Memory B cell (primary cell): Measurements from ENCODE around the gene RNASE13.

Experiments used
- ATAC-seq: fragments of 150-1000 bp; cut with Tn5 transposase; 2 replicates; pipeline ENCODE4 v1.10.0; 2021; ENCODE audit warnings: low read depth, mild to moderate bottlenecking, moderate library complexity
- DNase-seq, 2 donors: peaks; one replicate each; pipeline ENCODE4 v3.0.0; 2022; ENCODE audit warnings: low spot score in 2 of 2
- H3K27ac Mint-ChIP-seq: one replicate; pipeline ENCODE4 v1.8.0; 2022; ENCODE audit warnings: mild to moderate bottlenecking, moderate library complexity, mixed read lengths
- H3K27me3 Mint-ChIP-seq: one replicate; pipeline ENCODE4 v1.8.0; 2022; ENCODE audit warnings: mixed read lengths
- H3K36me3 Mint-ChIP-seq: one replicate; pipeline ENCODE4 v1.8.0; 2022; ENCODE audit warnings: mild to moderate bottlenecking, mixed read lengths
- H3K4me1 Mint-ChIP-seq: one replicate; pipeline ENCODE4 v1.8.0; 2022; ENCODE audit warnings: mixed read lengths
- H3K4me3 Mint-ChIP-seq: one replicate; pipeline ENCODE4 v1.8.0; 2022; ENCODE audit warnings: mild to moderate bottlenecking, moderate library complexity, mixed read lengths
- H3K9me3 Mint-ChIP-seq: one replicate; pipeline ENCODE4 v1.8.0; 2022; ENCODE audit warnings: mixed read lengths

Gene RNASE13

DNA sequence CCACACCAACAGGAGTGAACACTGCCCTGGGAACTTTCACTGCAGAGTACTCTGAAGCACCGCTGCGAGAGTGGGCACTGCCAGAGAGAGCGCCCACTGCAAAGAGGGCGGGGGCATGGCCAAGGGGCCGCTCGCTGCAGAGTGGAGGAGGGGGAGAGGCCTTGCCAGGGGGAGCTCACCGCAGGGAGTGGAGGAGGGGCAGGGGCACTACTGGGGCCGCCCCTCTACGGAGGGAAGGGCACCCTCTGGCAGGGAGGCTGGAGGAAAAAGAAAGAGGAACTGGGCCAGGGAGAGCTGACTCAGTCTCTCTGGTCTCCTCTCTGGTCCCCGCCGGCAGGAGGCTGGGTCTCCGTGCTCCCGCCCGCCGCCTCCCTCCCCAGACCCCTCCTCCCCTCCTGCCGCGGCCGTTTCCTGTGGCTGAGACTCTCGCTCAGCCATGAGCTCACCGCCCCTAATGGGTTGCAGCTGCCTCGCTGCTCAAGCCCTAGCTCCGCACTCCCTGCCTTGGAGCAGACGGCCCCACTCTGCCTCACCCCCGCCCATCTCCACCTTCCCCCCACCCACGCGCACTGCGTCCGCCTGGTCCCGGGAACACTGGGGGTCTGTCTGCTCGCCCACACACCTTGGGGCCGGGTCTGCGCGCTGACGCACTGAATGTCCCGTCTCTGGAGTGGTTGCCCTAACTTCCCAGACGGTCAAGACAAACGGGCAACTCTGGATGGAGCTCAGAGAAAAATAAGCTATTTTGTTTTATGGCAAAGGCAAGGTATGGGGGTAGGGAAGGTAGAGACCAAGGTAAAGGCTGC lies 36.8 kb upstream of the RNASE13 start:
- Mint-ChIP-seq H3K4me3 (peak overlapping the region; percentile 89), H3K4me1 (peaks cover 40% of the 10 kb centered on the region), H3K36me3 (no peaks in the 10 kb centered on the region), H3K9me3 (no peaks in the 10 kb centered on the region), H3K27me3 (peaks cover 22% of the 10 kb centered on the region), H3K27ac (peak overlapping the region; percentile 17)
- DNase-seq: peak; percentile 28 to 56
- peak; percentile 57 for ATAC-seq

DNA sequence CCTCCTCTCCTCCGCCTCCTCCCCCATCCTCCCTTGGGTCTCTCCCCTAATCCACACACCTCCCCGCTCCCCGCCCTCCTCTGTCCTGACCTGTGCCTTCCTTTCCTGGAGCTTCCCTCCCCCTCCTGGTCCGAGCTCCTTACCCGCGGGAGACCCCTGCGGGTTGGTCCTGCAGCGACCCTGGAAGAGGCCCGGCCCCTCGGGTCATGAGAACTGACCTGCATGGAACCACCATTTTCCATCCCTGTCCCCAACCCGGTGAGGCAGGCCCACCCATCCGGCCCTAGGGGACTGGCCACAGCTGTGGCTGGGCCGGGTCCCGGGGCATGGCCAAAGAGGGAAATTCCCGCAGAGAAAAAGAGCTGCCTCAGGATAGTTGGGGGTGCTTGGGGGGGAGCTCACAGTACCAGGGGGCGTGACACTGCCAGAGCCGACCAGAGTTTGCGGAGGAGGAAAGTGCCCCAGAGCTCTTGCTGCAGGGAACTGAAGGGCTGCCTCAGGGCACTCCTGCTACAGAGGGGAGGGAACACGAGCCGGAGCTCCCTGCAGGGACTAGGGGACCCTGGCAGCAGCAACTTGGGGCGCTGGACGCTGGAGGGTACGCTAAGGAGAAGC lies 36.1 kb upstream of the RNASE13 start:
- Mint-ChIP-seq H3K27ac (peak overlapping the region; percentile 17), H3K4me1 (peaks cover 40% of the 10 kb centered on the region), H3K4me3 (peak overlapping the region; percentile 89), H3K36me3 (no peaks in the 10 kb centered on the region), H3K9me3 (no peaks in the 10 kb centered on the region), H3K27me3 (peaks cover 22% of the 10 kb centered on the region)
- peak; percentile 11 to 27 for DNase-seq
- peak; percentile 28 for ATAC-seq

DNA sequence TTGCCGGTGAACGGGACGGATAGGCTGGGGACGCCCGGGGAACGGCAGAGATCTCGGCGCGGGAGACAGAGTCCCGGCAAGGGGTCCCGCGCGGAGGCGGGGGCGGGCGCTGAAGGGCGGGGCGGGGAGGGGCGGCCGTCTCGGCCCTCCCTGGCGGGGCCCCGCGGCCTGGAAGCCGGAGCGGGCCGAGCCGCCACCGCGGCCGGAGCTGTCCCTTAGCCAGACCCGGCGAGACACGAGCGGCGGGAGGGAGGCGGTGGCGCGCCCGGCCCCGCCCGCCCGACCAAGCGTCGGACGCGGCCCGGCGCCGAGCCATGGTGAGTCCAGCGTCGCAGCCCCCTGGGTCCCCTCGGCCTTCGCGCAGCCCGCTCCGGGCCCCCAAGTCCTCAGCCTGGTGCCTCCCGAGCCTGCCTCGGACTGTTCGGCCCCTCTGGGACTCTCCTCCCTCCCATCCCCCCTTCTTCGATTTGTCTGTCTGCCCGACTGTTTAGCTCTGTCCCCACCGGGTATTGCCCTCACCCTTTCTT lies 35.5 kb upstream of the RNASE13 start, which contains the start of gene ARHGEF40:
Gene ARHGEF40 (plus strand): TSS at position 222 of the 527 bp plus-strand sequence. CDS start 93 bp downstream, at position 315.
- H3K36me3 Mint-ChIP-seq: no peaks in the 10 kb centered on the region
- H3K27ac Mint-ChIP-seq: peak within 1 kb of the TSS; percentile 81
- DNase-seq: no peak
- peak within 1 kb of the TSS; percentile 89 for H3K4me3 Mint-ChIP-seq
- peak; percentile 7 for ATAC-seq
- peaks cover 40% of the 10 kb centered on the region for H3K4me1 Mint-ChIP-seq
- no peaks in the 10 kb centered on the region for H3K9me3 Mint-ChIP-seq
- H3K27me3 Mint-ChIP-seq: peaks cover 24% of the 10 kb centered on the region

DNA sequence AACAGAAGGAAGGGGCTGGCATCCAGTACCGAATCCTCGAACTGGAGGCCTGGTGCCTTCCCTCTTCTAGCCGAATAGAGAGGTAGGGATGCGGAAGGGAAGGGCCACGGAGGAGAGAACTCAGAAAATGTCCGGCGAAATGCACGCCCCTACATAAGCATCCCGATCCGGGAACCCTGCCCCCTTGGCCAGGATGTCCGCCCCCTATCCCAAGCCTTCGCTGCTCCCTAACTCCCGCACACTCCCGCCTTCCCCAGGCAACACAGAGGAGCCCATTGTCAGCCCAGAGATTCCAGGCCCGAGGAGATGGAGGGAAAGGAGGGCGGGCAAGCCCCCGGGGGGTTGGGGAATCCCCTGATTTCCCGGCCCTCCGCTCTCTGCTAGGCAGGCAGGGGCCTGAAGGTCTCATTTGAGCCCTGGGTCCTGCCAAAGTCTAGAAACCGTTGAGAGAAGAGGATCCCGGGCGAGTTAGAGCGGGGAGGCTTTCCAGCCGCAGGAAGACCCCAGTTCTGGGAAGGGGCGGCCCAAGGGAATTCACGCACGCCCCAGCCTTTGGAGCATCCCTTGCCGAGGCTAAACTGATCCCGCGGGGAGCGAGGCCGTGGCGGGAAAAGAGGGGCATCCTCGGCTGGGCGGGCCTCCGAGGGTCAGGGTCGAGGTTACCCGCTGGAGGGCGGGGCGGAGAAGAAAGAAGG lies 34.9 kb upstream of the RNASE13 start:
- peak overlapping the region; percentile 81 for H3K27ac Mint-ChIP-seq
- no peaks in the 10 kb centered on the region for H3K9me3 Mint-ChIP-seq
- H3K27me3 Mint-ChIP-seq: peaks cover 25% of the 10 kb centered on the region
- no peaks in the 10 kb centered on the region for H3K36me3 Mint-ChIP-seq
- H3K4me3 Mint-ChIP-seq: peak overlapping the region; percentile 87
- H3K4me1 Mint-ChIP-seq: peaks cover 40% of the 10 kb centered on the region
- peak; percentile 20 to 36 for DNase-seq
- no peak for ATAC-seq

DNA sequence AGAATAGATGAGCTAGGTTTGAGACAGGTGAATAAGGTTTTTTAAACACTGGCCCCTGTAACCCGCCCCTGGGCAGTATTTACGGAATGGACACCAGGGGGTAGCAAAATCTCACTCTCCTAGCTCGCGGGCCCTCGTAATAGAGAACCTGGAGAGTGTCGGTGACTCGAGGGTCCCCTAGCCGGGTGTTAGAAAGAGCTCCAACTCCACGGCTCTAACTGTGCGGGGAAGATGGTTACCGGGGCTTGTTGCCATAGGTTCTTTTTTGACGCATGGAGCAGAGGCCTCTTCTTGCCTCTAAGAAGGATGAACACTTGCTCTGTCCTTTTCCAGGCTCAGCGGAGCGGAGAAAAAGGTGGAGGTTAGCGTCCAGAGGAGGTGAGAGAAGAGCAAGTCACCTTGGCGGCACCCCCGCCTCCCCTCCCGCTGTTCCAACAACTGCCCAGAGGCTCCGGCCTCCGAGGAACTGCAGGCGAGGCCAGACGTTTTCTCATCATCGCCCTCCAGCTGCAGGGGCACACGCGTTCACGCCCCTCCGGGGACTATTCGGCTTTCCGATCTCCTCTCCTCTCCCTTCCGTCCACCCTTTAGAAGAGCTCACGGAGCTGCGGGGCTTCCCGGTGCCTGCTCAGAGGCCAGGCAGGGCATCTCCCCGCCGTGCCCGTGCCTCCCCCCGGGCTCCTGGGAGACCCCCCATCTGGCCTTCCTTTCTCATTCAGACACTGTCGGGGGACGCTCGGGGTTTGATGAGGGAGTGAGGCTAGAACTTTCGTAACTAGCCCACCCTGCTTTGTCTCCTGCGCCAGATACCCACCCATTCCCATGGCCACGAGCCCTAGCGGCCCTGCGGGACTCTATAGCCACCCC lies 34.1 kb upstream of the RNASE13 start:
- peak; percentile 60 for ATAC-seq
- peak overlapping the region; percentile 87 for H3K4me3 Mint-ChIP-seq
- no peaks in the 10 kb centered on the region for H3K9me3 Mint-ChIP-seq
- peaks cover 40% of the 10 kb centered on the region for H3K4me1 Mint-ChIP-seq
- DNase-seq: peak; percentile 44 to 47
- peaks cover 25% of the 10 kb centered on the region for H3K27me3 Mint-ChIP-seq
- no peaks in the 10 kb centered on the region for H3K36me3 Mint-ChIP-seq
- H3K27ac Mint-ChIP-seq: no peak overlapping the region

DNA sequence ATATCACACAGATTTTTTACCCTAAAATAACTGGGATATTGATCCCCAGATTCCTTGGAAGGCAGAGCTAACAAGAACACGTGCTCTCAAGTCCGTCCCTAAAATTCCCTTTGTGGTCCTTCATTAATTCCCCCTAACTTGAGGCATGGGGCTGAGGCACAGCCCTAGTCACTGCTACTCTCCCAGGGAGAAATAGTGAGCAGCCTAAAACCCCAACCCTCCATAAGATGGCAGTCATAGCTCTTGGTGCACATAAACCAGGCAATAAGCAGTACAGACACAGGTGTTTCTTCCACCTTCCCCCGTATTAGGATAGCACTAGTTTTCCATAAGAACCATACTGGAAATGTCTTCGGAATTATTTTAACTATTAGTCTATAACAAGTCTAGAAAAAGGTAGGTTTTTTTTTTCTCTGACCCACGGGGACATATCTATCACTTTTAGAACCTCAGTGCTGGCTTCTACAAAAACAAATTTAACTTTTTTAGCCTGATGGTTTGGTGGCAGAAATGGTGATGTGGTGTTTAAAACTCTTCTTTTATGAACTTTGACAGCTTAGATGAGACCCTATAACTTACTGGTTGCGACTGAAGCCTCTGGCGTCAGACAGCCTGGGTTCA lies 32.4 kb upstream of the RNASE13 start:
- no peaks in the 10 kb centered on the region for H3K36me3 Mint-ChIP-seq
- no peaks in the 10 kb centered on the region for H3K9me3 Mint-ChIP-seq
- H3K27ac Mint-ChIP-seq: no peak overlapping the region
- H3K4me3 Mint-ChIP-seq: no peak overlapping the region
- H3K4me1 Mint-ChIP-seq: peaks cover 31% of the 10 kb centered on the region
- peak; percentile 38 for ATAC-seq
- H3K27me3 Mint-ChIP-seq: peaks cover 27% of the 10 kb centered on the region
- DNase-seq: no peak

DNA sequence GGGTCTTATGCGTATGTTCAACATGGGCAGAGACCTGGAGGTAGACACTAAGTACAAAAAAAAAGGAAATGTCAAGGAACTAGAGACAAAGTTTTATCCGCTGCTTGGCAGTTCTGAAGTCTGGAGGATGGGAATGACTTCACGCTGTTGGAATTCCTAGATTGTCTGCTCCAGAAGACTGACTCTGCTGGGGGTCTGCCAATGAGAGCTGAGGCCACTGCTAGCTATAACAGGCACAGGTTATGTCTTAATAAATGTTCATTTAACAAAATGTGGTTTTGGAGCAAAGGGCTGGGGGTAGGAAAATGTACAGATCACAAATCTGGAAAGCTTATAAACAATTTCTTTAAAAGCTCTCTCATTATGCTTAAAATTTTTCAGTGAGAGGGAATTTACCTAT lies 28.9 kb upstream of the RNASE13 start:
- ATAC-seq (no peak), DNase-seq (no peak)
- no peak overlapping the region for H3K27ac Mint-ChIP-seq

DNA sequence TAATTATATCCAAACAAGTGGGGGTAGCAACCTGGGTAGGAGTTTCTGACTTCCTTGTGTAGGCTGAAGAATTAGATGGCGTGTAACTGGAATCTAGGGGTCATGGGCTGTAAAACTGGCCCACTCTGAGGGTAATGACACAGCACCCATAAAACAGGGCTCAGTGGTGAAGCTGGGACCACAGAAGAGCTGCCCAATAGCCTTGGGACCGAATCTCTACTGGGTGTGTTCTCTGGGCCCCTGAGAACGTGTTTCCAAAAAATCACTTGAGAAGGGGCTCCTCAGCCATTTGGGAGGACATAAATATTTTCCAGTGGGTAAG lies 26.7 kb upstream of the RNASE13 start:
- H3K27me3 Mint-ChIP-seq: peaks cover 28% of the 10 kb centered on the region
- H3K27ac Mint-ChIP-seq: no peak overlapping the region
- H3K9me3 Mint-ChIP-seq: no peaks in the 10 kb centered on the region
- no peak for ATAC-seq
- no peaks in the 10 kb centered on the region for H3K36me3 Mint-ChIP-seq
- no peak for DNase-seq
- H3K4me3 Mint-ChIP-seq: no peak overlapping the region
- no peaks in the 10 kb centered on the region for H3K4me1 Mint-ChIP-seq

More for the DNA sequence above, 28.9 kb upstream of the RNASE13 start:
- Mint-ChIP-seq H3K4me1 (peaks cover 2% of the 10 kb centered on the region), H3K9me3 (no peaks in the 10 kb centered on the region), H3K4me3 (no peak overlapping the region), H3K27me3 (peaks cover 25% of the 10 kb centered on the region), H3K36me3 (no peaks in the 10 kb centered on the region)

DNA sequence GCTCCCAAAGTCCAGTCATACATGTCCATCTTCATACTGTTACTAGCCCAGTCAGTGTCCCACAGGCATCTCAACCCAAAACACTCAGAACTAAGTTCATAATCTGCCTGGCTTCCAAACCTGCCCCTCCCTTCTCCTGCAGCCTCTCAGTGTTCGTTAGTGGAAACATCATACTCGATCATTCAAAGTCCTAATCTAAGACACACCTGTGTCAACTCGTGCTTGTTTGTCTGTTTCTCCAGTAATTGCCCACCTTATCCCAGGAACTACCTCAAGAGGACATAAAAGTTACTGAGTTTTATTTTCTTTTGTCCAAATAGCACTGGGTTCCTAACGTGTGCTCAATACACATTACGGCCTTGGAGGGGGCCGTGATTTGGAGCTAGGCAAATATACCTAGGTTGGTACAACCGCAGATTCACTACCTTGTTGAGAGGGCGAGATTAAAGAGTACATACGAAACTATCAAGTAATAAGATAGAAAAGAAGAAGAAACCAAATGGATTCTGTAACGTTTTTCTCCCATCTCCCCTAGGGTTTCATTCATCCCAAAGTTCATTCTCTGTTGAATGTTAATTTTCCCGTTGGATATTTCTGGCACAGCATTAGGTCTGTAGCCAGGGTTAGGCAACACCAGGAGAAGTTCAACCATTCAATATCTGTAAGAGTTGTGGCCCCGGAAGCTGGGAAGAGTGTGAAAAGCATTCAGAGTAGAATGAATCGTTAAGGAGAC lies 26.2 kb upstream of the RNASE13 start:
- no peak overlapping the region for H3K4me3 Mint-ChIP-seq
- no peaks in the 10 kb centered on the region for H3K4me1 Mint-ChIP-seq
- H3K36me3 Mint-ChIP-seq: no peaks in the 10 kb centered on the region
- H3K27ac Mint-ChIP-seq: no peak overlapping the region
- DNase-seq (no peak), ATAC-seq (no peak)
- peaks cover 26% of the 10 kb centered on the region for H3K27me3 Mint-ChIP-seq
- H3K9me3 Mint-ChIP-seq: no peaks in the 10 kb centered on the region

DNA sequence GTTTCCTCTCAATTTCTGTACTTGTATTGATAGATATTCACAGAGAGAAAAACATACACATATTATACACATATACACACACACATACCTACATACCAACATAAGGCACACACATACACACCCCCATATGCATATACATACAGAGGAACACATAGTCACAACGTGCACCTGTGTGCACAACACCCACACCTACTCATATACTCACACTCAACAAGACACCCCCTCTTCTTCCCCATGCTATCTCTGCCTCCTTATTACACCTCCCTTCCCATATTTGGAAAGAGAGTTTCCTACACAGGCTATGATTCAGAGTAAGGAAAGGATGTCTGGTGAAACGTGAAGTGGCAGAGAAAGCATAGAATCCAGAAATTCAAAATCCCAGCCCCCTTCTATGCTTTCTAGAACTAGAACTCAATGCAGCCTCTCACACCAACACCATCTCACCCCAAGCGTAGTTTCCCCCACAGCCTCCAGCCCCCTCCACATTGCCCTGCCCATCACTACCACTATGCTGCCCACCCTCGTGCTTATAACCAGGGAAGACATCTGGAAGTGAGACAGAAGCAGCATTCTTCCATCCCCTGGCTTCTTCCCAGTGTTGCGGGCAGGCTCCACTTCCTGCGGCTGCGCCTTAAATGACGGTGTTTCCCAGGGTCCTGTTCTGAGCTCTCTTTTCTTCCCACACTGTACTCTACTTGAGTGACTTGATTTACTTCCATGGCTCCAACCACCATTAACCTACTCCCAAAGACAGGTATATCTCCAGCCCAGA lies 25.4 kb upstream of the RNASE13 start:
- H3K27me3 Mint-ChIP-seq: peaks cover 21% of the 10 kb centered on the region
- no peaks in the 10 kb centered on the region for H3K9me3 Mint-ChIP-seq
- H3K27ac Mint-ChIP-seq: no peak overlapping the region
- H3K4me1 Mint-ChIP-seq: no peaks in the 10 kb centered on the region
- no peak for DNase-seq
- no peaks in the 10 kb centered on the region for H3K36me3 Mint-ChIP-seq
- H3K4me3 Mint-ChIP-seq: no peak overlapping the region
- ATAC-seq: no peak

DNA sequence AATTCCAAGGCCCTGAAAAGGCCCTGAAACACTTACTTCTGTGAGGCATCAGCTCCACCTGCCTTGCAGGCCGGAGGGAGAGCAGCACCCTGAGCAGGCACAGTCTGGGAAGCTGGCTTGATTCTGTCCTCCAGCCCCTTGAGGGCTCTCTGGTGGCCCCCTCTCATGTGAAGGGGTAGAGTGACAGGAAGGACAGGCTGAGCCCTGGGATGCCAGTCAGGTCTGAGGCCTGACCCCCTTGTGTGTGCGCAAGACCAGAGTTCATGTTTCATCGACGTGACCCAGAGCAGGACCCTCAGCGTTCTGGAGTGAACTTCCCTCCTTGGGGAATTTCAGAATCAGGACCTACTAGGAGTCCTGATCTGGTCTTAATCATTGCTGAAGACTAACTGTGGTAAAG lies 24.3 kb upstream of the RNASE13 start:
- Mint-ChIP-seq H3K27ac (no peak overlapping the region), H3K4me1 (no peaks in the 10 kb centered on the region), H3K4me3 (no peak overlapping the region), H3K9me3 (no peaks in the 10 kb centered on the region), H3K27me3 (peaks cover 21% of the 10 kb centered on the region), H3K36me3 (no peaks in the 10 kb centered on the region)
- ATAC-seq (no peak), DNase-seq (no peak)
